COLO829 (cell line): ENCODE results near the gene AMIGO3.
"Not testable (repeated sequence)": the region's sequence is repeated elsewhere in the genome, so short reads cannot be mapped to it uniquely, and the experiment has no call there.

Experiments used
- DNase-seq: peaks from one replicate; pipeline ENCODE4 v3.0.0; 2012; ENCODE audit warnings: low spot score

The AMIGO3 gene

GRCh38 chr3:49688338-49689045 is 31.0 kb downstream of the AMIGO3 start:
- DNase-seq, result not testable (repeated sequence)

- DNase-seq, result not testable (repeated sequence)
Observed at GRCh38 chr3:49687424-49687795, 32.1 kb downstream of the AMIGO3 start.

GRCh38 chr3:49686769-49687423 is 32.6 kb downstream of the AMIGO3 start:
- not testable (repeated sequence) for DNase-seq

- DNase-seq, result not testable (repeated sequence)
Observed at GRCh38 chr3:49686346-49686745, 33.1 kb downstream of the AMIGO3 start.

- DNase-seq, result not testable (repeated sequence)
Observed at GRCh38 chr3:49685846-49686245, 33.6 kb downstream of the AMIGO3 start.

- DNase-seq, result not testable (repeated sequence)
Observed at GRCh38 chr3:49685103-49685502, 34.4 kb downstream of the AMIGO3 start.

- not testable (repeated sequence) for DNase-seq
Observed at GRCh38 chr3:49684453-49684852, 35.0 kb downstream of the AMIGO3 start.

- no peak for DNase-seq
Observed at GRCh38 chr3:49683162-49683561, 36.3 kb downstream of the AMIGO3 start.

- DNase-seq, result no peak
Observed at GRCh38 chr3:49681543-49681942, 37.9 kb downstream of the AMIGO3 start.

GRCh38 chr3:49681232-49681522 is 38.3 kb downstream of the AMIGO3 start:
- no peak for DNase-seq

- DNase-seq, result no peak
Observed at GRCh38 chr3:49680493-49681231, 38.8 kb downstream of the AMIGO3 start.

GRCh38 chr3:49675912-49676311 is 43.6 kb downstream of the AMIGO3 start:
- no peak for DNase-seq

- DNase-seq, result no peak
Observed at GRCh38 chr3:49674497-49674983, 44.9 kb downstream of the AMIGO3 start.

GRCh38 chr3:49673715-49674496 is 45.6 kb downstream of the AMIGO3 start, which contains the start of gene APEH:
Gene APEH, plus strand, starts transcription at chr3:49674351. Its CDS starts 51 bp downstream, at chr3:49674402.
- peak; percentile 98 for DNase-seq

- DNase-seq, result peak; percentile 42
Observed at GRCh38 chr3:49673121-49673714, 46.3 kb downstream of the AMIGO3 start.

- peak; percentile 88 for DNase-seq
Observed at GRCh38 chr3:49671291-49672288, 47.9 kb downstream of the AMIGO3 start.

GRCh38 chr3:49670940-49671290 is 48.6 kb downstream of the AMIGO3 start:
- DNase-seq, result no peak

- no peak for DNase-seq
Observed at GRCh38 chr3:49669352-49669751, 50.1 kb downstream of the AMIGO3 start.

GRCh38 chr3:49668861-49669260 is 50.6 kb downstream of the AMIGO3 start:
- DNase-seq, result no peak

GRCh38 chr3:49668414-49668797 is 51.1 kb downstream of the AMIGO3 start:
- no peak for DNase-seq
